GM18502 (cell line): Measurements from ENCODE around the gene MGRN1.
A peak's percentile ranks its signal among the peaks of the same experiment; 100 is the strongest.
"Not testable (repeated sequence)": the region's sequence is repeated elsewhere in the genome, so short reads cannot be mapped to it uniquely, and the experiment has no call there.

Experiments
- ATAC-seq: cut with Tn5 transposase; IDR thresholded peaks from one replicate; pipeline ENCODE4 v1.9.1; 2021; ENCODE audit warnings: mild to moderate bottlenecking; ENCODE audit not compliant: unreplicated experiment, poor library complexity

Gene MGRN1

DNA sequence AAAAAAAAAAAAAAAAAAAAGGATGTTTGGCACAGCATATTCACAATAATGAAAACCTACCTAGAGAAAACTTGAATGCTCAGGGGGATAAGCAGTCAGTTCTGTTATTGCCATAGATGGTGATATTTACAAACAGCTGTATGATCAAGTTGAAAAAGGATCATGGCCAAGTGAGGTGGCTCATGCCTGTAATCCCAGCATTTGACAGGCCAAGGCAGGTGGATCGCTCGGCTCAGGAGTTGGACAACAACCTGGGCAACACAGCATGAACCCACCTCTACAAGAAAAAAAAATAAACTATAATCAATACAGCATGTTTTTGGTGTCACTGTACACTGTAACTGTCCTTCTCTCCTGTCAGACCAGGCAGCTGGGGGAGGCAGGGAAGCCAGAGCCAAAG lies 90.4 kb downstream of the MGRN1 start:
- no peak for ATAC-seq

DNA sequence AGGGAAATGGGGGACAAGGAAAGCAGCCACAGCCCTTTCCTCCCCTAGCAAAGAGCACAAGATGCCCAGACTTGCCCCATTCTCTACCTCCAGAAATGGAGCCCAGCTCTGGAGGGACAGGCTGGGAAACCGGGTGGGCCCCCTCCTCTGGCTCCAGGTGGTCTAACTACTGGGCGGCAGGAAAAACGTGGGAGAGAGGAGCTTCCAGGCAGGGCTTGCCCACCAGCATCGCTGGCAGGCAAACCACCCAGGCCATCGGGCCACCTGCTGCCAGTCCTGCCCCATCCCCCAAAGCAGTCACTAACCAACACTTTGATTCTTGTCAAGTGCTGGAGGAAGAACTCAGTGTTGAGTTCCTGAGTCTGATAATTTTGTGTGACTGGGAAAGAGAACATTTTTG lies 93.8 kb downstream of the MGRN1 start:
- ATAC-seq, result no peak

DNA sequence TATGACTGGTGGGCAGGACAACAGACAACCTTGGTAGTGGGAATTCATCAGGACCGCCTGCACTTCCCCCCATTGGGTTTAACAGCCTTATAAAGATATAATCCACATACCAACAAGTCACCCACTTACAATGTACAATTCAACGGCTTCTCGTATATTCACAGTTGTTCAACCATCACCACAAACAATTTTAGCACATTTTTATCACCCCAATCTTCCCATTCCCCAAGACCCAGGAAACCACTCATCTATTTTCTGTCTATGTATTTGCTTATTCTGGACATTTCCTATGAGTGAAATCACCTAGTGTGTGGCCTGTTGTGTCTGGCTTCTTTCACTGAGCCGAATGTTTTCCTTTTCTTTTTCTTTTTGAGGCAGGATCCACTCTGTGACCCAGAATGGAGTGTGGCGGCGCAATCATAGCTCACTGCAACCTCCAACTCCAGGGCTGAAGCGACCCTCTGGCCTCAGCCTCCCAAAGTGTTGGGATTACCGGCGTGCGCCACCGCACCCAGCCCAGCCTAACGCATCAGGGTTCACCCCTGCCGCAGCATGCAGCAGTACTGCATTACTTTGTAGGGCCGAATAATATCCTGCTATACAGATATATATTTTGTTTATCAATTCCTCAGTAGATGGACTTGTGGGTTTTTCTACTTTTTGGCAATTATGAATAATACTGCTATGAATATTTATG lies 98.6 kb downstream of the MGRN1 start:
- ATAC-seq, result no peak

DNA sequence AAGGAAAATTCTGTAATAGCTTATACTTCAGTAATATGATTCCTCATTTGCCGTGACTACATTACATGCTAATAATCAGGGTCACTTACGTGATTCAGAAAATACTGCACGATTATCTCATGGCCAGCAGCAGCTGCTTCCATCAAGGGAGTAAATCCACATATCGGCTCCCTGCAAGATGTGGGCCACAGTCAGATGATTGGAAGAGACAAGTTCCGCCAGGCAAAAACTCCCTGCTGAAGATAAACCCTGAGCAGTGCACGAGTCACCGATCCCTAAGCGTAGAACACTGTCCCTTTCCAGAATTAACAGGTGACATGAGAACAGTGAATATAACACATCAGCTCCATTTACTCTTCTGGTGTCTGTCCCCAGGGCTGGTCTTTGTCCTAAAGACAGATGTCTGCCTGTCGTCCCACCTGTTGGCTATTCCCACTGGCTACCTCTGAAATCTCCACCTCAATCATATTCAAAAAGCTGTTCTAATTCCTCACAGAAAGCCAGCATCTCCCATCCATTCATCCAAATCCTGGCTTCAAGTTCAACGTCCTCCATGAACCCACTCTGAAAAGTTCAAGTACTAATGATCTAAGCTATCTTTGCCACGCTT lies 100.1 kb downstream of the MGRN1 start:
- no peak for ATAC-seq

DNA sequence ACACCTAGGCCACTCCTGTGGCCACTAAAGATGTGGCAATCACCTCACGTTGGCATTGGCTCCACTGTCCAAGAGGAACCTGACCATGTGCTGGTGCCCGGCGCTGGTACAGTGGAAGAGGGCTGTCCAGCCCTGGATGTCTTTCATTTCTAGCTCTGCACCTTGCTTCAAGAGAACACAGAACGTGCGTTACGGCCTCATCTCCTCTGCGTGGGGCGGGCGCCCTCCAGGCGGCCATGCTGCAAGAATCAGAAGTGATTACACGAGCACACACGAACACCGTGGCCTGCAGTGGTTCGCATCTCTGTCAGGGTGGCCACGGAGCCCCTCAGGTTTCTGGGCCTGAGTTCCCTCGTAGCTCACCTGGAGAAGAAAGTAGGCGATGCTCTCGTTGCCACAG lies 102.0 kb downstream of the MGRN1 start:
- no peak for ATAC-seq

DNA sequence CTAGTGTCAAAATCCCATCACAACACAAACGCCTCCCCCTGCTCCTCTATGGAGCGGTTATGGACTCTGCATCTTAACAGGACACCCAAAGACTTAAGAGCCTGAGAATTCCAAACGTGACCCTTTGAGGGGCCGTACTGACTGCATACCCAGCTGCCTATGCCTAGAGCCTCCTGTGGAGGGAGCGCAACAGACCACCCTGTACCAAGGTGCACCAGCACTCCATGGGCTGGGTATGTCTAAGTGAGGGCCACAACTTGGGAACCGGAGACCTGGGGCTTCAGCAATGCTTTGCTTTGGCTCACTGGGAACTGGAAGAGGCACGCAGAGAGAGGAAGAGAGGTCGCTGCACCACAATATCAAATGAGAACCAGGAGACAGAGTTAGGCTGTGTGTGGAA lies 104.0 kb downstream of the MGRN1 start:
- ATAC-seq, result no peak

DNA sequence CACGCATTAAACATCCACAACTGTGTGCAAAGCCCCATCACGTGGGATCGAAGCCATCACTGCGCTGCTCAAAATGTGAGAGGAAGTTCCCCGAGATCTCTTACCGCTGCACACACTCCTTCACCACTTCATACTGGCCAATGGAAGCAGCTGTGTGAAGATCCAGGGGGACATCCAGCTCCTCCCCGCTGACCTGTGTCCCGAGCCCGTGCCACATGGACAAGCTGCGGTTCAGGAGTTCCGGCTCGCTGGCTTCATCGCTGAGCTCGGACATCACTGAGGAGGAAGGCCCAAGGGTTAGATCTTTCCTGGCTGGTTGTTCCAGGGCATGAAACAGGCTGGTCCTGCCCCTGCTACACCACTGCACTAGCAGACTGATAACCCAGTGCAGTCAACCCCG lies 105.2 kb downstream of the MGRN1 start:
- ATAC-seq, result no peak

DNA sequence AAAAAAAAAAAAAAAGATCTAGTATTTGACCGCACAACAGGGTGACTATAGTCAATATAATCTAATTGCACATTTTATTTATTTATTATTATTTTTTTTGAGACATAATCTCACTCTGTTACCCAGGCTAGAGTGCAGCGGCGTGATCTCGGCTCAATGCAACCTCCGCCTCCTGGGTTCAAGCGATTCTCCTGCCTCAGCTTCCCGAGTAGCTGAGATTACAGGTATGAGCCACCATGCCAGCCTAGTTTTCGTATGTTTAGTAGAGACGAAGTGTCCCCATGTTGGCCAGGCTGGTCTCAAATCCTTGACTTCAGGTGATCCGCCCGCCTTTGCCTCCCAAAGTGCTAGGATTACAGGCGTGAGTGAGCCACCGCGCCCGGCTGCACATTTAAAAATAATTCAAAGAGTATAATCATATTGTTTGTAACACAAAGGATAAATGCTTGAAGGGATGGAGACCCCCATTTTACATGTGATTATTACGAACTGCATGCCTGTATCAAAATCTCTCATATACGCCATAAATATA lies 108.7 kb downstream of the MGRN1 start:
- no peak for ATAC-seq

DNA sequence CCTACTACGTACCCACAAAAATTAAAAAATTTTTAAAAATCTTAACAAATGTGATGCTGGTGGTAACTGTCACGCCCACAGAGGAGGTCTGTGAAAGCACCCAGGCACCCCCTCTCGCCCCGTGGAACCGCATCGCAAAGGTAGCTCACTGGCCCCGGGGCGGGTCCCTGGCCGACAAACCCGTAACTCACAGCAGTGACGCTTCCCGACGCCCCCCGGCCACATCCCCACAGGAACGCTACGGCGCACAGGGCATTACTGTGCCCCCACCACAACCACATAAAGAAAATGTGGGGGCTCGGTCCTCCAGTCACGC lies 109.1 kb downstream of the MGRN1 start:
- ATAC-seq, result peak; percentile 14

DNA sequence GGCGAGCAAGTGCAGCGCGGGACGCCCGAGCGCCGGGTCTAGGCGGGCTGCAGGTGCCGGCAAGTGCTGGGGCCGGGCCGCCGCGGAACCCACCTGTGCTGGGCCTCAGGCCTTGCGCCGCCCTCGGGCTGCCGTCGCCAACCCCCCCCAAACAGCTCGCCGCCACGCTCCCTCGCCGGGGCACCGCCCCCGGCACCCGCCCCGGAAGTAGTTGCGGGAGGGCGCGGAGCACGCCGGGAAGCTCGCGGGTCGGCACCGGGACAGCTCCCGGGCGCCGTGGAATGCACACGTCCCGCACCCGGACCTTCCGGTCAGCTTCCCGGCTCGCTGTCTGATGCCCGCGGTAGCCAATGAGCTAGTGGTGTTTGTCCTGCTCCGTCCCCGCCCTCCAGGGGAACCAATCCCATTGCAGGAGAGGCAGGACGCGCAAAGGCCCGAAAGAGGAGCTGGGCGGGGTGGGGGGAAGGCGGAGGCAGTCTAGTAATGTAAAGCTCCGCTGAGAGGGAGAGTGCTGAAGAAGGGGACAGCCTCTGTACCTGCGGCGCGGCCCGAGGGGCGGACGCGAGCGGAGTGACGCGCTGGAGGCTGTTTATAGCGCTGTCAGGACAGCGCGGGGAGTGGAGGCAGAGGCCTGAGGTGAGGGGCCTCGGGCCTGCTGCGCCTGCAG lies 109.6 kb downstream of the MGRN1 start, which contains the start of the genes ANKS3 and DNAAF8:
TSS of gene ANKS3 (minus strand) at position 209 of the 667 bp plus-strand sequence. CDS start 4,122 bp downstream, outside the sequence.
TSS of gene DNAAF8 (plus strand) at position 475 of the 667 bp plus-strand sequence. CDS start 1,978 bp downstream, outside the sequence.
- ATAC-seq, result peak; percentile 85

DNA sequence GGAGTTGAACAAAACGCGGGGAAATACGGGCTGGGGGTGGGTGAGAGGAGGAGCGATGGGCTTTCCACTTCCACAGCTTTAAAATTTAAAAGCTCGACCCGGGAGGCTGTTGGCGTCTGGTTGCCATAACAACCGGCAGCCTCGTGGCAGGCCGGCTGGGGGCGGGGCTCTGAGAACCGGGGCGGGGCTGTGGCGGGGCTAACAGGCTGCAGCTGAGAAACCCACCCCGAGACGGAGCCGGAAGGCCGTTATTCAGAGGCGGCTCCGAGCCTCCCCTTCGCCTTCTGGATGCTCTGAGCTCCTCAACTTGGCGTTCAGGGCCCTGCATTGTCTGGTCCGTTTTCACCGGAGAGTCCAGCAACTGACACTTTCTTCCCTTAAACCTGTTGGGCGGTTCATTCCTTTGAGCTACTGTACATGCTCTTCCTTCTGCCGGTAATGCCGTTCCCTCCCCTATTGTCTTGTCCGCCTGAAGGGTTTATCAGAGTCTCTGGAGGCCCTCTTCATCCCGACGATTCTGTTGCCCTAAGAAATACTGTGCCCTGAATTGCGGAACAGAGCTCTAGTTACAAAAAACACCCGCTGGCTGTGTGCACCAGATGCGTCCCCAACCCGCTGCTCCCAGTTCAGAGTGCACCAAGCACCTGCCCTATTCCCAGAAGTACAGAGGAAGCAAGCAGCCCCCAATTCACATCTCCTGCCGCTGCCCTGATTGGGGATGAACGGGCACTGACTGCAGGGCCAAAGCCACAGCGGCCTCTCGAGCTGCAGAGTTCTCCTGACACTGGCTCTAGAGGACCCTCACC lies 110.3 kb downstream of the MGRN1 start:
- peak; percentile 67 for ATAC-seq

DNA sequence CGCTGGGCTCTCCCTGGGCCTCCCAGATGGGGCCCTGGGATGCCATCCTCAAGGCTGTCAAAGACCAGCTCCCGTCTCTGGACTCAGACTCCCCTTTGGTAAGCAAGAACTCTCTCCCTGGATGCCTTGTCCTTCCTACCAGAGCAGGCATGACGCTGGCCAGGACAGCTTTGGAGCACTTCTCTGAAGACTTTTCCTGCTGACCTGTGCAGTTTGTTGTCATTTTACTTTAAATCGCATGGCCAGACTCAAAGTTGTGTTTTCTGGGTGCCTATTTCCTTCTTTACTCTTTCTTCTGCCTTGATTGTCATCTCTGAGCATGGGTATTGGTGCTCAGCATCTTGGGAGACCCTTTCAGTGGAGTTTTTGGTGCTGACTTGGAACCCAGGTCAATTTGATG lies 111.9 kb downstream of the MGRN1 start:
- ATAC-seq, result no peak

DNA sequence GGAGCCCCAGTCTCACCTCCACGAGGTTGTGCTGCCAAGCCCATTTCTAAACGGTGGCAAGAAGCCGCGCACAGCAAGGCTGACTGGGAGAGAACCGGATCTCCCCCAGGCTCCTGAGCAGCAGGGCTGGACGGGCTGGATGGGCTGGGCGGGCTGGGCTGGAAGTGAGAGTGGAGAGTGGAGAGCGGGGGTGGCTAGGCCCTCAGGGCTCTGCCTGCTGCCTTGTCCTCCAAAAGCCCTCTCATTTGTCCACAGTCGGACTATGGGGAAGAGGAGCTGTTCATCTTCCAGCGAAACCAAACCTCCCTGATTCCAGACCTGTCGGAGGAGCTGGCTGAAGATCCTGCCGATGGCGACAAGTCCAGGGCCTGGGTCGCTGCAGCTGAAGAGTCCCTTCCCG lies 112.9 kb downstream of the MGRN1 start:
- ATAC-seq, result no peak

DNA sequence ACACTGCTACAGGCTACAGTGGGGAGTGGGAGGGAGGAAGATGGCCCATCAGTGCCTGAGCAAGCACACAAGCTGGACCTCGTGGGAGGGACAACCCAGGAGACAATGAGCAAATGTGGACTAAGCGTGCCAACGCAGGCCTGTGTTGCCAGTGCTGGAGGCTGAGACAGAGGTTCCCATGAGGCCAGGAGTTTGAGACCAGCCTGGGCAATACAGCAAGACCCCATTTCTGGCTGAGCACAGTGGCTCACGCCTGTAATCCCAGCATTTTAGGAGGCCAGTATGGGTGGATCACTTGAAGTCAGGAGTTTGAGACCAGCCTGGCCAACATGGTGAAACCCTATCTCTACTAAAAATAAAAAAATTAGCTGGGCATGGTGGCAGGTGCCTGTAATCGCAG lies 113.7 kb downstream of the MGRN1 start:
- ATAC-seq, result not testable (repeated sequence)
